Lung (tissue), 12 donors: ENCODE results near the gene SFTPB. TPM values are rescaled to one million over a fixed set of nuclear protein-coding genes. Genes with fewer than 3 reads are reported as not detected.

Experiments used
- ATAC-seq: fragments of 200-7000 bp; cut with Tn5 transposase; one replicate; pipeline ENCODE4 v1.9.1; 2020; ENCODE audit warnings: moderate number of reproducible peaks; ENCODE audit not compliant: insufficient read depth, low FRiP score
- DNase-seq, 3 donors: peaks; one replicate each; pipeline ENCODE4 v3.0.0-alpha.2; 2013 to 2017
- H3K27ac ChIP-seq, 2 donors: one replicate each; pipeline ENCODE4 v1.5.1; 2013; ENCODE audit warnings: mild to moderate bottlenecking in 2 of 2, moderate library complexity in 2 of 2, control low read depth in 1 of 2, inconsistent platforms in 1 of 2, low read depth in 1 of 2, low read length in 1 of 2
- H3K27me3 ChIP-seq, 3 donors: one replicate each; pipeline ENCODE4 v1.5.1; 2013; ENCODE audit warnings: low read length in 2 of 3; ENCODE audit not compliant: control insufficient read depth in 3 of 3, insufficient read depth in 3 of 3
- H3K36me3 ChIP-seq, 4 donors: one replicate each; pipeline ENCODE4 v1.5.1; 2013; ENCODE audit warnings: low read length in 4 of 4, mild to moderate bottlenecking in 1 of 4, moderate library complexity in 1 of 4; ENCODE audit not compliant: control insufficient read depth in 4 of 4, insufficient read depth in 4 of 4
- H3K4me1 ChIP-seq, 5 donors: one replicate each; pipeline ENCODE4 v1.5.1; 2013; ENCODE audit warnings: low read length in 5 of 5, mild to moderate bottlenecking in 2 of 5, moderate library complexity in 1 of 5; ENCODE audit not compliant: control insufficient read depth in 5 of 5, insufficient read depth in 5 of 5
- H3K4me3 ChIP-seq: one replicate; pipeline ENCODE4 v1.5.1; 2013; ENCODE audit warnings: mild to moderate bottlenecking, control low read depth, moderate library complexity
- H3K9ac ChIP-seq, 2 donors: one replicate each; pipeline ENCODE4 v1.5.1; 2013; ENCODE audit warnings: low read length in 2 of 2, control low read depth in 1 of 2; ENCODE audit not compliant: insufficient read depth in 1 of 2
- H3K9me3 ChIP-seq, 4 donors: one replicate each; pipeline ENCODE4 v1.5.1; 2013; ENCODE audit warnings: low read length in 3 of 4, mild to moderate bottlenecking in 1 of 4, moderate library complexity in 1 of 4; ENCODE audit not compliant: control insufficient read depth in 4 of 4, insufficient read depth in 3 of 4
- WGBS, 2 donors: extraction: QIAGEN DNeasy Blood & Tissue Kit; methylation state at CpG; one replicate each; pipeline ENCODE4 v1.1.7; 2013; 5-methylcytosine and 5-hydroxymethylcytosine counted together
- polyA plus RNA-seq, 2 donors: library from polyadenylated mRNA; stranded (reverse); fragments of 200-250 nt; gene quantifications; one replicate each; pipeline ENCODE4 v1.2.1, GENCODE V29; 2013
- total RNA-seq, 2 donors: library from RNA; depleted of rRNA in 1 of 2; stranded (reverse); fragments of >200 nt in 1 of 2; gene quantifications; one replicate each; pipeline ENCODE4 v1.2.1, GENCODE V29; 2014 to 2021
- TF ChIP-seq, protein P1 (sequence below): IDR thresholded peaks from 2 replicates; pipeline ENCODE4 v1.5.1; 2012; ENCODE audit warnings: mild to moderate bottlenecking; ENCODE audit errors: control extremely low read depth, extremely low read depth
- donor health status: control.
- donor health status: control.
- donor health status: Bipolar disorder and iron deficiency.
- donor health status: healthy.
- donor health status: DM: yes; HTN: yes; CAD: no.

SFTPB gene
- total and polyA plus RNA-seq, 4 donors: 6,615 to 19,115 (median 13,690) TPM

DNA sequence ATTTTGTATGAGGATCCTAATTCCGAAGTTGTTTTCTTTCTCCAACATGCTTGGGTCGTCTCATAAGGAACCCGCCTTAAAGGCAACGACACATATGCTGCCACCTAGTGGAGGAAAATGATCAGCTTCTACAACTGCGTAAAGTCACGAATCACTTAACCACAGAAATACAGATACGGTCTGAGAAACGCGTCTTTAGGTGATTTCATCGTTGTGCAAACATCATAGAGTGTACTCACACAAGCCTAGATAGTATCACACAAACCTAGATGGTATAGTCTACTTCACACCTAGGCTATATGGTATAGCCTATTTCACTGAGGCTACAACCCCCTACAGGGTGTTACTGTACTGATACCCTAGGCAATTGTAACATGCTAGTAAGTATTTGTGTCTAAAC is 39.3 kb upstream of the SFTPB start:
- H3K9ac ChIP-seq: no peak overlapping the region
- H3K4me1 ChIP-seq: peaks cover 3 to 36% (median 26%) of the 10 kb centered on the region in 5 donors

DNA sequence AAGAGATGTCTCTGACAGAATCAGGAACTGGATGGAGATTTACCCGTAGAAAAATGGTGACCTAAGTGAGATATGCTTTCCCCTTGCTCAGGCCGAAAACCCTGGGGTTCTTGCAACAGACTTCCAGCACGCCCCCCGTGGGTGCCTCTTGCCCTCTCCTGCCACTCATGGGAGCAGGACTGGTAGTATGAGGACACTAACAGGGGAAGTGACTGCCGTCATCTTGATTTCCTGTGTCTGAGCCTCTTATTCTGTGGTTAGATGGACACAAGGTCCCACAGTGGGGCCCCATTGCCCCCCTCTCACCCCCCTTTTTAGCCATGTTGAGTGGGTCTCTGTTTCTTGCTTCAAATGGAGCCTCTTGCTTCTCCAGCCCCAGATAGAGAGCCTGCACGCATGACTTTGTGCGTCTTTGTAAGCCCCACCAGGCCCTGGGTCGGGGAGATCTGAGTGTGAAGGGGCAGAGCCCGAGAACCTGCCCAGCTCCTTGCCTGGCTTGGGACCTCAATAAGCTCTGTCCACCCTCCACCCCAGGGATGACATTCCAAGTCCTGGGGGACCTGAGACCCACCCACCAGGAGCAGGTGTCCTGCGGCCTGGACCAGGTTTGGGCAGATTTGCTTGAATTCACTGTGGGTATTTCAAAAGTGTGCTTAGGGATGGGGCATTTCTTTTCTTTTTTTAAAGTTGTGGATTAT is 38.7 kb upstream of the SFTPB start:
- no peak for ATAC-seq
- Histone ChIP-seq H3K36me3 (no peaks in the 10 kb centered on the region), H3K27me3 (no peaks in the 10 kb centered on the region), H3K9me3 (no peaks in the 10 kb centered on the region), H3K9ac (no peak overlapping the region), H3K27ac (peak overlapping the region; percentile 10 to 97), H3K4me1 (peaks cover 3 to 33% (median 26%) of the 10 kb centered on the region in 5 donors), H3K4me3 (no peak overlapping the region)
- no peak for DNase-seq
- TF ChIP-seq, protein P1, sequence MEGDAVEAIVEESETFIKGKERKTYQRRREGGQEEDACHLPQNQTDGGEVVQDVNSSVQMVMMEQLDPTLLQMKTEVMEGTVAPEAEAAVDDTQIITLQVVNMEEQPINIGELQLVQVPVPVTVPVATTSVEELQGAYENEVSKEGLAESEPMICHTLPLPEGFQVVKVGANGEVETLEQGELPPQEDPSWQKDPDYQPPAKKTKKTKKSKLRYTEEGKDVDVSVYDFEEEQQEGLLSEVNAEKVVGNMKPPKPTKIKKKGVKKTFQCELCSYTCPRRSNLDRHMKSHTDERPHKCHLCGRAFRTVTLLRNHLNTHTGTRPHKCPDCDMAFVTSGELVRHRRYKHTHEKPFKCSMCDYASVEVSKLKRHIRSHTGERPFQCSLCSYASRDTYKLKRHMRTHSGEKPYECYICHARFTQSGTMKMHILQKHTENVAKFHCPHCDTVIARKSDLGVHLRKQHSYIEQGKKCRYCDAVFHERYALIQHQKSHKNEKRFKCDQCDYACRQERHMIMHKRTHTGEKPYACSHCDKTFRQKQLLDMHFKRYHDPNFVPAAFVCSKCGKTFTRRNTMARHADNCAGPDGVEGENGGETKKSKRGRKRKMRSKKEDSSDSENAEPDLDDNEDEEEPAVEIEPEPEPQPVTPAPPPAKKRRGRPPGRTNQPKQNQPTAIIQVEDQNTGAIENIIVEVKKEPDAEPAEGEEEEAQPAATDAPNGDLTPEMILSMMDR: no peak
- WGBS, 2 donors: 27 to 61% methylated on average over 10 of the region's 10 CpGs

More for the DNA sequence above, 39.3 kb upstream of the SFTPB start:
- DNase-seq (peak; percentile 57 to 93 (median 85)), ATAC-seq (no peak)
- Histone ChIP-seq H3K27ac (peak overlapping the region in 1 of 2 donors; percentile 97), H3K27me3 (no peaks in the 10 kb centered on the region), H3K4me3 (no peak overlapping the region), H3K36me3 (no peaks in the 10 kb centered on the region), H3K9me3 (no peaks in the 10 kb centered on the region)
- WGBS, 2 donors: 0 to 1% methylated on average over 10 of the region's 10 CpGs
- TF ChIP-seq, protein P1: peak; percentile 87

DNA sequence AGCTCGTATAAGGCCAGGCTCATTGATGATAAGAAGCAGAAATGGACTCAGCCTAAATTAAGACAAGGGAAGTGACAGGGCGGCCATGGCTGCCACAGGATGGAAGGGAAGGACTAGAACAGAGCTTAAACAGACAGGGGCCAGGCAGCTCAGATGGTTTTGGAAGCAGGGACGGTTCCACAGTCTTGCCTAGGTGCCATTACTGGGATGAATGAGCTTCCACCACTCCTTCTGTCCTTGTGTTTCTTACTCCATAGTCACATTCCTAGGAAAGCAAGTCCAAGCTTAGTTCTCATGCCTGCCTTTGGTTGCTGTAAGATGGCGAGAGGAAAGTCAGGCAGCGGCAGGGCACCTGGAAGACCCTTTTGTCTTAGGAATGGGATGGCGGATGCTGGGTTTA is 38.1 kb upstream of the SFTPB start:
- no peak for ATAC-seq
- Histone ChIP-seq H3K9ac (no peak overlapping the region), H3K4me3 (no peak overlapping the region), H3K4me1 (peaks cover 3 to 31% (median 19%) of the 10 kb centered on the region in 5 donors), H3K27me3 (no peaks in the 10 kb centered on the region), H3K9me3 (no peaks in the 10 kb centered on the region), H3K27ac (peak overlapping the region in 1 of 2 donors; percentile 97), H3K36me3 (no peaks in the 10 kb centered on the region)
- 64 to 71% methylated on average over 6 of the region's 6 CpGs for WGBS, 2 donors
- DNase-seq: no peak
- TF ChIP-seq, protein P1: no peak
